Smooth muscle cell of the brain vasculature (primary cell): ENCODE measurements around the gene DRAXIN.

Experiments used
- DNase-seq: peaks from one replicate; pipeline ENCODE4 v3.0.0-alpha.2; 2012; ENCODE audit warnings: low read depth, low spot score

The DRAXIN gene

GRCh38 chr1:11764115-11764514, 72.6 kb downstream of the DRAXIN start:
- DNase-seq, result no peak

- DNase-seq, result no peak
Measured at GRCh38 chr1:11764519-11764918, 73.0 kb downstream of the DRAXIN start.

- DNase-seq, result no peak
Measured at GRCh38 chr1:11765661-11766428, 74.3 kb downstream of the DRAXIN start.

- no peak for DNase-seq
Measured at GRCh38 chr1:11766429-11766776, 74.9 kb downstream of the DRAXIN start.

- no peak for DNase-seq
Measured at GRCh38 chr1:11767922-11768704, 76.6 kb downstream of the DRAXIN start.

- DNase-seq, result no peak
Measured at GRCh38 chr1:11768821-11769220, 77.3 kb downstream of the DRAXIN start.

GRCh38 chr1:11769274-11769673, 77.8 kb downstream of the DRAXIN start:
- no peak for DNase-seq

- DNase-seq, result no peak
Measured at GRCh38 chr1:11770011-11770410, 78.5 kb downstream of the DRAXIN start.

- DNase-seq, result no peak
Measured at GRCh38 chr1:11771481-11772043, 80.1 kb downstream of the DRAXIN start.

GRCh38 chr1:11772458-11772857, 80.9 kb downstream of the DRAXIN start:
- no peak for DNase-seq

- DNase-seq, result no peak
Measured at GRCh38 chr1:11774753-11775152, 83.2 kb downstream of the DRAXIN start.
